Ascending aorta (tissue), 2 donors: Measurements from ENCODE around the gene NTN3. TPM values are rescaled to one million over a fixed set of nuclear protein-coding genes. Genes with fewer than 3 reads are reported as not detected.
A peak's percentile ranks its signal among the peaks of the same experiment; 100 is the strongest.

Source experiments
- DNase-seq, 2 donors: peaks; one replicate each; pipeline ENCODE4 v3.0.0-alpha.2; 2019; ENCODE audit warnings: low spot score in 2 of 2
- H3K27ac ChIP-seq, 2 donors: fragments of 200-600 bp; sonication (generic); one replicate each; pipeline ENCODE4 v1.5.1; 2016 to 2017; ENCODE audit warnings: mild to moderate bottlenecking in 1 of 2
- H3K27me3 ChIP-seq: fragments of 200-600 bp; sonication (generic); one replicate; pipeline ENCODE4 v1.5.1; 2017
- H3K36me3 ChIP-seq, 2 donors: fragments of 200-600 bp; sonication (generic); one replicate each; pipeline ENCODE4 v1.5.1; 2016
- H3K4me1 ChIP-seq, 2 donors: fragments of 200-600 bp; sonication (generic); one replicate each; pipeline ENCODE4 v1.5.1; 2016 to 2017; ENCODE audit warnings: mild to moderate bottlenecking in 1 of 2
- H3K4me3 ChIP-seq, 2 donors: fragments of 200-600 bp; sonication (generic); one replicate each; pipeline ENCODE4 v1.5.1; 2016 to 2017; ENCODE audit warnings: mild to moderate bottlenecking in 1 of 2
- H3K9me3 ChIP-seq, 2 donors: fragments of 200-600 bp; sonication (generic); one replicate each; pipeline ENCODE4 v1.5.1; 2016
- CTCF ChIP-seq, 3 experiments: fragments of 200-600 bp in 2 of 3; fragments of 450-650 bp in 1 of 3; sonication (generic) in 2 of 3; IDR thresholded peaks; one replicate each; pipeline ENCODE4 v1.5.1; 2016 to 2019; ENCODE audit warnings: antibody characterized with exemption in 3 of 3, mild to moderate bottlenecking in 1 of 3, moderate library complexity in 1 of 3
- intact Hi-C: fragments of 100-400 bp; cut with DNase I; formaldehyde crosslinking; loops from one replicate; pipeline ENCODE4 v1.15.1; 2023
- total RNA-seq: library from RNA; depleted of rRNA; stranded (reverse); fragments of >200 nt; gene quantifications from one replicate; pipeline ENCODE4 v1.1.0, GENCODE V29; 2016

Gene NTN3
- total RNA-seq, 1 donor from 2014 or later = not detected

- Histone ChIP-seq H3K4me3 (peak overlapping the region; percentile 61 to 67), H3K27ac (no peak overlapping the region), H3K36me3 (no peaks in the 10 kb centered on the region), H3K4me1 (peaks cover 0 to 8% of the 10 kb centered on the region in 2 donors), H3K27me3 (no peaks in the 10 kb centered on the region), H3K9me3 (no peaks in the 10 kb centered on the region)
- DNase-seq = no peak
- intact Hi-C loops = loop anchor here (2.0 kb wide), 1 partner anchor 54 kb away; the partner anchor contains the start of gene ATP6V0C
- no peak for TF ChIP-seq CTCF (IDR thresholded peaks at IDR 0.05)
Observed at GRCh38 chr16:2458887-2459646, 12.0 kb upstream of the NTN3 start.

- no peak within 1 kb of the TSS for H3K27ac ChIP-seq
- DNase-seq = peak; percentile 79 to 98
- intact Hi-C loops = loop anchor here (1.0 to 2.0 kb wide), 3 partner anchors 14 to 53 kb away; partner anchors contain the start of genes ATP6V0C and CCNF
- peaks cover 0 to 8% of the 10 kb centered on the region in 2 donors for H3K4me1 ChIP-seq
- H3K36me3 ChIP-seq = no peaks in the 10 kb centered on the region
- H3K27me3 ChIP-seq = no peaks in the 10 kb centered on the region
- peak within 1 kb of the TSS; percentile 61 to 67 for H3K4me3 ChIP-seq
- no peaks in the 10 kb centered on the region for H3K9me3 ChIP-seq
- TF ChIP-seq CTCF (IDR thresholded peaks at IDR 0.05) = no peak
Observed at GRCh38 chr16:2459647-2460390, 11.3 kb upstream of the NTN3 start, which contains the start of gene TEDC2. Gene TEDC2, plus strand, starts transcription at chr16:2460109. Its CDS starts 36 bp downstream, at chr16:2460145.

GRCh38 chr16:2460391-2460713, 10.7 kb upstream of the NTN3 start:
- Histone ChIP-seq H3K4me1 (peaks cover 0 to 8% of the 10 kb centered on the region in 2 donors), H3K4me3 (peak overlapping the region; percentile 61 to 67), H3K27ac (no peak overlapping the region), H3K9me3 (no peaks in the 10 kb centered on the region), H3K36me3 (no peaks in the 10 kb centered on the region), H3K27me3 (no peaks in the 10 kb centered on the region)
- DNase-seq = no peak
- TF ChIP-seq CTCF (IDR thresholded peaks at IDR 0.05) = no peak
- intact Hi-C loops = loop anchor here (1.0 kb wide), 2 partner anchors 14 to 31 kb away; partner anchors contain the start of gene CCNF

DNA sequence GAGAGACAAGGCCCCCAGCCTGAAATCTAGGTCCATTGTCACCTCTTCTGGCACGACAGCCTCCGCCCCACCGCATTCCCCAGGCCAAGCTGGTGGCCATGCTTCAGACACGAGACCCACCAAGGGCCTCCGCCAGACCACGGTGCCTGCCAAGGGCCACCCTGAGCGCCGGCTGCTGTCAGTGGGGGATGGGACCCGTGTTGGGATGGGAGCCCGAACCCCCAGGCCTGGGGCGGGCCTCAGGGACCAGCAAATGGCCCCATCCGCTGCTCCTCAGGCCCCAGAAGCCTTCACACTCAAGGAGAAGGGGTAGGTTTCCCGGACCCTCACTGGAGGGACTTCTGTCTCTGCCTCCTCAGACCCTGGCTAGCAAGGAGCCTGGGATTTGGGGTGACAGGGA, 10.2 kb upstream of the NTN3 start:
- H3K4me3 ChIP-seq = no peak overlapping the region
- H3K27ac ChIP-seq = no peak overlapping the region
- no peaks in the 10 kb centered on the region for H3K36me3 ChIP-seq
- H3K4me1 ChIP-seq = peaks cover 0 to 8% of the 10 kb centered on the region in 2 donors
- no peaks in the 10 kb centered on the region for H3K9me3 ChIP-seq
- intact Hi-C loops = loop anchor here (1.0 kb wide), 2 partner anchors 13 to 32 kb away; partner anchors contain the start of gene CCNF
- DNase-seq = no peak
- H3K27me3 ChIP-seq = no peaks in the 10 kb centered on the region
- TF ChIP-seq CTCF (IDR thresholded peaks at IDR 0.05) = no peak

DNA sequence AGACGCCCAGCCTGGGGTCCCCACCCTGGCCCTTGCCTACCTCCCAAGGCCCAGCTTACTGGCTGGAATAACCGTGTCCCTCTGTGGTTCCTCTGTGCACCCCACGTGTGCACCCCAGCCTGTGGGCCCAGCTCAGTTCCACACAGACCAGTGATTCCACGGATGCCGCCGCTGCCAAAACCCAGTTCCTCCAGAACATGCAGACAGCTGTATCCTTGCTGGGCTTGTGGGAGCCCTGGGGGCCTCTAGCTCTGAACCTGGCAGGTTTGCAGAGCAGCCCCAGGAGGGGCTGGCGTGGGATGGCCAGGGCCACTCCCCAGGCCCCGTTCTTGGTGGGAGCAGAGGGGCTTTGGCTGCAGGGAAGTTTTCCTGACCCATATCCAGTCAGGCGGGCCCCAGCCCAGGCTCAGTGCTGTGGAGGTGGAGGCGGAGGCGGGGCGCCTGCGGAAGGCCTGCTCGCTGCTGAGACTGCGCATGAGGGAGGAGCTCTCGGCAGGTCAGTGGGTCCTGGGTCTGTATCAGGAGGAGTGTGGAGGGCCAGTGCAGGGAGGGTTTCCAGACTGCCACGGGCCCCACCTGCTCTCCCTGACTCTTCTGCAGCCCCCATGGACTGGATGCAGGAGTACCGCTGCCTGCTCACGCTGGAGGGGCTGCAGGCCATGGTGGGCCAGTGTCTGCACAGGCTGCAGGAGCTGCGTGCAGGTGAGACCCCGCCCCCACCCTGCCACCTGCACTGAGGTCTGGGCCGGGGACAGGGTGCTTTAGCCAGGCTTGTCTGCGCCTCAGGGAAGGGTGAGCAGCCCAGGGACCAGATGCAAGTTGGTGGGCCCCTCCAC, 8.8 kb upstream of the NTN3 start:
- no peak for TF ChIP-seq CTCF (IDR thresholded peaks at IDR 0.05)
- no peak for DNase-seq

More for the DNA sequence above, 8.8 kb upstream of the NTN3 start:
- no peaks in the 10 kb centered on the region for H3K36me3 ChIP-seq
- no peaks in the 10 kb centered on the region for H3K27me3 ChIP-seq
- intact Hi-C loops = no loop called here
- no peak overlapping the region for H3K27ac ChIP-seq
- no peak overlapping the region for H3K4me3 ChIP-seq
- peaks cover 0 to 8% of the 10 kb centered on the region in 2 donors for H3K4me1 ChIP-seq
- H3K9me3 ChIP-seq = no peaks in the 10 kb centered on the region
